IMR-90 (cell line): ENCODE results near the gene NQO2.

Experiments used
- BHLHE40 ChIP-seq: fragments of 150-350 bp; IDR thresholded peaks from 2 replicates; pipeline ENCODE4 v1.6.1; 2016; ENCODE audit warnings: mild to moderate bottlenecking, low read depth, low read length
- CTCF ChIP-seq: conservative IDR thresholded peaks from 2 replicates; pipeline ENCODE4 v1.5.1; 2012; ENCODE audit warnings: mild to moderate bottlenecking, low read depth, low read length, improper control_type of control experiment
- POLR2A ChIP-seq: IDR thresholded peaks from 2 replicates; pipeline ENCODE4 v1.6.1; 2012; ENCODE audit warnings: mild to moderate bottlenecking, low read depth, low read length
- SMC3 ChIP-seq: fragments of 150-350 bp; IDR thresholded peaks from 2 replicates; pipeline ENCODE4 v1.6.1; 2016; ENCODE audit warnings: low read depth, mild to moderate bottlenecking, antibody characterized with exemption, low read length, moderate library complexity

GRCh38 chr6:3032986-3033385, 33.3 kb downstream of the NQO2 start:
- TF ChIP-seq CTCF (no peak), SMC3 (no peak), POLR2A (no peak), BHLHE40 (peak; percentile 59)
